Stomach (tissue), 4 donors: ENCODE measurements around the gene ITIH4.

Experiments used
- CTCF ChIP-seq, 7 experiments: fragments of 450-650 bp in 4 of 7; fragments of 200-600 bp in 3 of 7; sonication (generic) in 3 of 7; IDR thresholded peaks; one replicate each; pipeline ENCODE4 v1.5.1; 2016 to 2019; ENCODE audit warnings: antibody characterized with exemption in 7 of 7, control low read depth in 2 of 7, mild to moderate bottlenecking in 1 of 7
- POLR2A ChIP-seq, 4 donors: fragments of 450-650 bp; IDR thresholded peaks; one replicate each; pipeline ENCODE4 v1.6.1; 2016; ENCODE audit warnings: antibody characterized with exemption in 4 of 4, control low read depth in 2 of 4, mild to moderate bottlenecking in 1 of 4, moderate library complexity in 1 of 4
- POLR2AphosphoS5 ChIP-seq, 3 donors: sonication (generic); formaldehyde crosslinking; IDR thresholded peaks; one replicate each; pipeline ENCODE4 v1.6.1; 2016; ENCODE audit warnings: antibody characterized with exemption in 3 of 3

- TF ChIP-seq CTCF (IDR thresholded peaks at IDR 0.05) = no peak
- TF ChIP-seq POLR2A (IDR thresholded peaks at IDR 0.05) = peak in 1 of 4 donors; percentile 31
- peak; percentile 59 to 93 (median 89) for TF ChIP-seq POLR2AphosphoS5 (IDR thresholded peaks at IDR 0.05)
Measured at GRCh38 chr3:52770496-52771333, 59.8 kb downstream of the ITIH4 start, which contains the start of gene NEK4.
